Omental fat pad (tissue), 4 donors: ENCODE data around the gene SLC24A3. TPM values are rescaled to one million over a fixed set of nuclear protein-coding genes. Genes with fewer than 3 reads are reported as not detected.

Experiments used
- ATAC-seq: fragments of 150-250 bp; one replicate; pipeline ENCODE4 v1.9.1; 2016; ENCODE audit warnings: mild to moderate bottlenecking, moderate library complexity; ENCODE audit not compliant: low FRiP score
- DNase-seq: peaks from one replicate; pipeline ENCODE4 v3.0.0-alpha.2; 2019; ENCODE audit warnings: low spot score
- CTCF ChIP-seq, 3 donors: fragments of 450-650 bp; IDR thresholded peaks; one replicate each; pipeline ENCODE4 v1.5.1; 2016 to 2017; ENCODE audit warnings: antibody characterized with exemption in 3 of 3, mild to moderate bottlenecking in 3 of 3, moderate library complexity in 2 of 3
- total RNA-seq, 4 donors: library from RNA; depleted of rRNA; stranded (reverse); fragments of >200 nt; gene quantifications; one replicate each; pipeline ENCODE4 v1.1.0, GENCODE V29; 2016

SLC24A3 gene
- total RNA-seq, 4 donors from 2014 or later: 6.3 to 14.0 (median 9.2) TPM

DNA sequence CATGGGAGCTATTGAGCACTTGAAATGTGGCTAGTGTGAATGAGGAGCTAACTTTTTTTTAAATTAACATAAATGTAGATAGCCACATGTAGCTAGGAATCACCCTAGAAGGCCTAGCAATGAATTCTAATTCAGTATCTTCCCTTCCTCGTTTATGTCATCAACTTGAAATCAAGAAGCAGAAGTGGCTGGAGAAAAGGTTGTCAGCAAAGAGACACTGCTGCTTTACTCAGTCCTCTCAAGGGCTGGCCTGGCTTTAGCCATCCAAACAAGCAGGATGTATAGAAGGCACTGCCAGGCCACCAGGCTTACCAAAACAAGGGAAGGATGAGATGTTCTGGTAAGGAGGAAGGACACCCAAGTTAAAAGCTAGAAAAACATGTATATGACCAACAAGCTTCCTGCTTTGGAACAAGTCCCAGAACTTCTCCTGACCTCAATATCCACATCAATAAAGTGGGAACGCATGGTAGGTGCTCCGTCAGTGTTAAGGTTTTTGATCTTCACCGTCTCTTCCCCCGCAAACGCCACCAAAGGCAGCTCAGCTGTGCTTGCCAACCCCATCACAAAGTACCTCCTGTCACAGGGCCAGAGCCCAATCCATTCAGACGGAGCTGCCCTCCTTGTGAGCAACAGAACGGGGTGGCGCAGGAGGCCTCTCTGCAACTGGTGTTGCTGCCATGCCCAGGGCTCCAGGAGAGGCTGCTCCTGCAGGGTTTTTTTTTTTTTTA, 309.8 kb downstream of the SLC24A3 start:
- no peak for DNase-seq
- TF ChIP-seq CTCF (IDR thresholded peaks at IDR 0.05): no peak
- no peak for ATAC-seq

GRCh38 chr20:19522836-19523590, 310.6 kb downstream of the SLC24A3 start:
- DNase-seq: no peak
- TF ChIP-seq CTCF (IDR thresholded peaks at IDR 0.05): no peak
- no peak for ATAC-seq

GRCh38 chr20:19524691-19525090, 312.2 kb downstream of the SLC24A3 start:
- ATAC-seq (no peak), DNase-seq (no peak)
- TF ChIP-seq CTCF (IDR thresholded peaks at IDR 0.05): no peak

GRCh38 chr20:19527509-19527908, 315.1 kb downstream of the SLC24A3 start:
- DNase-seq (no peak), ATAC-seq (no peak)
- TF ChIP-seq CTCF (IDR thresholded peaks at IDR 0.05): no peak

DNA sequence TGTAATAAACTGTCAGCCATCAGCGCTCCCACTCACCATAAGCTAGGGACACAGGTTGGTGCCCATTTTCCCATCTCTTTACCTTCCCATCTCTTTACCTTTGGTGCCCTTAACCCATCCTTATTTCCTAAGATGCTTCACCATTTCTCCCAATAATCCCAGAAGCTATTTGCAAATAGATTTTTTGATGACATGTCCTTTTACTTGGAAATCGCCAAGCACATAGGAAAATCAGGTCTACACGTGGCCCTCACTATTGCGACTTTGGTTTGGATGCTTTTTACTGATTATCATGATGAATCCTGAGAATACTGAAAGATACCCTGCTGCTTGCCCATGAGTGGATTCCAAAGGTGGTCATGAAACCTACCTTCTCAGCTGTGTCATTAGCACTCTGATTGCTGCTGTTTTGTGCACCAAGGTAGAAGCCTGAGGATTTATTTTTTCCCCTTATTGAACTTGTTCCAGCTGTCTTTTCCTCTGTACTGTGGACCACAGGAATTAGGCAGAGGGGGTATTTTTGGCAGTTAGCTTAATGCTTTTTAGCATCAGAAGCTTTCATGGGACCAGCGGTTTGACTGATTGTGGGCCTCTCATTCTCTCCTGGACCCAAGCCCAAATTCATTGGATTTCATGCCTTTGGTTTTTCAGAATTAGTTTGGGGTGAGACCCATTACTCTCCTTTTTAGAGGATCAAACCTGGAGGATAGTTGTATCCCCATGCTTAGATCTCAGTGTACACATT, 316.0 kb downstream of the SLC24A3 start:
- ATAC-seq: no peak

GRCh38 chr20:19530006-19530405, 317.6 kb downstream of the SLC24A3 start:
- ATAC-seq (no peak), DNase-seq (no peak)
- TF ChIP-seq CTCF (IDR thresholded peaks at IDR 0.05): no peak

More for the DNA sequence above, 316.0 kb downstream of the SLC24A3 start:
- DNase-seq: no peak
- no peak for TF ChIP-seq CTCF (IDR thresholded peaks at IDR 0.05)
